ENCODE data around the gene DHX58.

DHX58 gene

DNA sequence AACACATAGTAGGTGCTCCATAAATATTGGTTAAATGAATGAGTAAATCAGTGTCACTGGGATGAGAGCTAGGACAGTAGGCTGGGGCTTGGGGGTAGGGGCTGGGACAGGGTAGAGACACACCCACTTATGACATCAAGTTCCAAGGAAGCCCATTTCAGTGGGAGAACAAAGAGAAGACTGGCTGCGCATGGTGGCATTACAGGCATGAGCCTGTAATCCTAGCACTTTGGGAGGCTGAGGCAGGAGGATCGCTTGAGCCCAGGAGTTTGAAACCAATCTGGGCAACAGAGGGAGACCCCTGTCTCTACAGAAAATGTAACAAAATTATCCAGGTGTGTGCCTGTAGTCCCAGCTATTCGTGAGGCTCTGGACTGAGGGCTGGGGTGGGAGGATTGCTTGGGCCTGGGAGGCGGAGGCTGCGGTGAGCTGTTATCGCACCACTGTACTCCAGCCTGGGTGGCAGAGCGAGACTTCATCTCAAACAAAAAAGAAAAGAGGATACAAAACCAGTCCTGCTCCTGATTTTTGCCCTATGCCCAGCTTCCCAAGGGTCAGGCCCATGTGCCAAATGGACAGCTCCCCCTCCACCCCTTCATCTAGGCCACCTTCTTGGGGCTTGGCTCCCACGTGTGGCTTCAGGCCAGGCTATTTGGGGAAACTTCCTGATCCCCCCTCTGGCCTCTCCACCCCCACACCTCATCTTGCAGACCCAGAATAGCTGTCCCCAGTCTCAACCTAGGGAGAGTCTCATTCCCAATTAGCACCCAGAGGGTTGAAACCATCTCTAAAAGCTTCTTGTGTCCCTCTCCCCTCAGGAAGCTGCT is 21.3 kb downstream of the DHX58 start:
- TF ChIP-seq CTCF (IDR thresholded peaks at IDR 0.05; ENCODE audit: low read depth, low read length, missing control alignments) = no peak
- no peak for DNase-seq (ENCODE audit: low read depth)
- H3K4me3 ChIP-seq (ENCODE audit: low read depth, low read length) = no peak overlapping the region

DNA sequence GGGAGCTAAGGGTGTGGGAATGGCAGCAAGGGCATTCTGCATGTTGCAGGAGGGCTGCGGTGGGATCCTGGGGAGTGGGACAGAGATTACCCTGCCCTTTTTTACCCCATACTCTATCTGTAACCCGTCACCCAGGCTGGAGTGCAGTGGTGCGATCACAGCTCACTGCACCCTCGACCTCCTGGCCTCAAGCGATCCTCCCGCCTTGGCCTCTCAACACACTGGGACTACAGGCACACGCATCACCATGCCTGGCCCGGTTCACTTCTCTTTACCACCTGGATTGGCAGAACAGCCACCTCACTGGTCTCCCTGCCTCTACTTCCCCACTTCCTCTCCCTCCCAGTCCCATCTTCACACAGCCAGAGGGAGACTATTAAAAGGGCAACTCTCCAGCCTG is 23.8 kb downstream of the DHX58 start:
- DNase-seq (ENCODE audit: low read depth) = no peak
- H3K4me3 ChIP-seq (ENCODE audit: low read depth, low read length) = no peak overlapping the region
- no peak for TF ChIP-seq CTCF (IDR thresholded peaks at IDR 0.05; ENCODE audit: low read depth, low read length, missing control alignments)

DNA sequence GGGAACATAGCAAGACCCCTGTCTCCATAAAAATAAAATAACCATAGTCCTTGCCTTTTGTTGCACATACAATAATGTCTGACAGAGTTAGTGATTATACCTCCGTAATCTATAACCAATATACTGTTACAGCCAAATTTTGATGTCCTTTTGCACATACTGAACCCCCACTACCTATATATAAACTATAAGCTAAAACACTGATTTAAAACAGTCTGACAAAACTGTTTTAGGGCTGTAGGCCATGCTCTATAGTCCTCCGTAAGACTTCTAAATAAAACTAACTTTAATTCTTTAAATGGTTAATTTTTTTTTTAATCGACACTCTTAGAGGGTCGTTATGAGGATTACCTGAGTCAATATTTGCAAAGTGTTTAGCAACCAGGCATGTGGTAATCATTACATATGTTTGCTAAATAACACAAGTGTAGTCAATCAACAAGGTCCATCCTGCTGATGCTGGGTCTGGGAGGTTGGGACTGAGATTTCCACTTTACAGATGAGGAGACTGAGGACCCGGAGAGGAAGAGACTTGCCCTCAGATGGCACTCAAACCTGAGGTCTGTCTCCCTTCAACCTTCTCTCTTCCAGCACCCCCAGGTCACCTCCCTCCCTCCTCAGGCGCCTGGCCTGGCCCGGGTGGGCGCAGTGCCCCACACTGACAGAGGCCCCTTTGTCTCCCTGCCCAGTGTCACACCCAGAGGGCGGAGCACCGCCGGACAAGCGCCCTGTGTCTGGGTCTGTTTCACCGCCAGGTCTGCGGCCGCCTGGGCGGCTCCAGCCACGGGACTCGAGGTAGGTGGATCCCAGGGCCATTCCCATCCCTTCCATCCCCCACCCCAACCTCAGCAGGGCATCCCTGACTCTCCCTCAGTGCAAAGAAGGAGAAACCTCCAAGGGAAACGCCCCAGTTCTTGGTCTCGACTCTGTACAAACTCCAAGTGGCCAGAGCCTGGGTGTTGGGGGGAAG is 24.5 kb downstream of the DHX58 start:
- H3K4me3 ChIP-seq (ENCODE audit: low read depth, low read length) = no peak overlapping the region
- no peak for TF ChIP-seq CTCF (IDR thresholded peaks at IDR 0.05; ENCODE audit: low read depth, low read length, missing control alignments)
- no peak for DNase-seq (ENCODE audit: low read depth)

GRCh38 chr17:42087042-42087701 is 25.3 kb downstream of the DHX58 start:
- DNase-seq (ENCODE audit: low read depth) = no peak
- TF ChIP-seq CTCF (IDR thresholded peaks at IDR 0.05; ENCODE audit: low read depth, low read length, missing control alignments) = no peak
- H3K4me3 ChIP-seq (ENCODE audit: low read depth, low read length) = no peak overlapping the region

GRCh38 chr17:42081516-42082129 is 30.9 kb downstream of the DHX58 start:
- TF ChIP-seq CTCF (IDR thresholded peaks at IDR 0.05; ENCODE audit: low read depth, low read length, missing control alignments) = no peak
- no peak for DNase-seq (ENCODE audit: low read depth)
- H3K4me3 ChIP-seq (ENCODE audit: low read depth, low read length) = no peak overlapping the region

DNA sequence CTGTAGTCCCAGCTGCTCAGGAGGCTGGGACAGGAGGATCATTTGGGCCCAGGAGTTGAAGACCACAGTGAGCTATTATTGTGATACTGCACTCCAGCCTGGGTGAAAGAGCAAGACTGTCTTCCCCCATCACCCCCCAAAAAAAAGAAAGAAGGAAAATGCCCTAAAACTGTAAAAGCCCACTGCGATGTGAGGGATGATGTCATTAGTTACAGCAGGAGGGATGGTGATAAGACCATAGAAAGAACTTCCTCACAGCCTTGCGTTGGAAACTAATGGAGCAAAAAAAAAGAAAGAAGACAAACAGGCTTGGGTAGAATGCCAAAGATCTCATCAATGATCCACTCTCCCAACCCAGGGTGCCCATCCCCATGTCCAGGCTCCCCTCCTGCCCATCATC is 33.0 kb downstream of the DHX58 start:
- H3K4me3 ChIP-seq (ENCODE audit: low read depth, low read length) = no peak overlapping the region
- TF ChIP-seq CTCF (IDR thresholded peaks at IDR 0.05; ENCODE audit: low read depth, low read length, missing control alignments) = no peak
- DNase-seq (ENCODE audit: low read depth) = no peak

Measured in GM12864 (cell line).